H9 (cell line): ENCODE measurements around the gene RPS19BP1. TPM values are rescaled to one million over a fixed set of nuclear protein-coding genes. Genes with fewer than 3 reads are reported as not detected.

Source experiments
- DNase-seq: peaks from one replicate; pipeline ENCODE4 v3.0.0-alpha.2; 2017
- H2AFZ ChIP-seq: one replicate; pipeline ENCODE4 v1.6.1; 2013; ENCODE audit warnings: mild to moderate bottlenecking, low read length, control low read depth, moderate library complexity
- H2AK5ac ChIP-seq: 2 replicates; pipeline ENCODE4 v1.6.1; 2013; ENCODE audit warnings: low read length, control low read depth, mixed read lengths; ENCODE audit not compliant: insufficient read length
- H2BK120ac ChIP-seq: one replicate; pipeline ENCODE4 v1.6.1; 2013; ENCODE audit warnings: low read depth, mild to moderate bottlenecking, low read length, control low read depth, inconsistent platforms; ENCODE audit not compliant: poor library complexity, severe bottlenecking
- H2BK12ac ChIP-seq: 2 replicates; pipeline ENCODE4 v1.6.1; 2013; ENCODE audit warnings: low read length, control low read depth, mixed read lengths, low read depth; ENCODE audit not compliant: insufficient read length
- H2BK15ac ChIP-seq: 2 replicates; pipeline ENCODE4 v1.6.1; 2013; ENCODE audit warnings: low read depth, low read length, control low read depth
- H2BK20ac ChIP-seq: one replicate; pipeline ENCODE4 v1.6.1; 2013; ENCODE audit warnings: low read depth, mild to moderate bottlenecking, low read length, control low read depth, inconsistent platforms; ENCODE audit not compliant: poor library complexity, severe bottlenecking
- H2BK5ac ChIP-seq: 2 replicates; pipeline ENCODE4 v1.6.1; 2013; ENCODE audit warnings: low read length, control low read depth, mixed read lengths; ENCODE audit not compliant: insufficient read length
- H3K14ac ChIP-seq: 2 replicates; pipeline ENCODE4 v1.6.1; 2013; ENCODE audit warnings: low read length, control low read depth; ENCODE audit not compliant: insufficient read depth
- H3K18ac ChIP-seq: 2 replicates; pipeline ENCODE4 v1.6.1; 2013; ENCODE audit warnings: low read depth, mild to moderate bottlenecking, mixed read lengths, low read length, control low read depth; ENCODE audit not compliant: insufficient read length
- H3K23ac ChIP-seq: 2 replicates; pipeline ENCODE4 v1.6.1; 2013; ENCODE audit warnings: low read length, control low read depth, mixed read lengths, low read depth; ENCODE audit not compliant: insufficient read length
- H3K23me2 ChIP-seq: 2 replicates; pipeline ENCODE4 v1.6.1; 2013; ENCODE audit warnings: low read depth, mild to moderate bottlenecking, mixed read lengths, low read length, control low read depth; ENCODE audit not compliant: insufficient read length, poor library complexity, severe bottlenecking
- H3K27ac ChIP-seq: 2 replicates; pipeline ENCODE4 v1.5.1; 2013; ENCODE audit warnings: low read length, control low read depth, mixed read lengths, low read depth; ENCODE audit not compliant: insufficient read length
- H3K27me3 ChIP-seq: 2 replicates; pipeline ENCODE4 v1.6.1; 2013; ENCODE audit warnings: low read length, control low read depth, inconsistent platforms; ENCODE audit not compliant: insufficient read depth
- H3K4ac ChIP-seq: 2 replicates; pipeline ENCODE4 v1.6.1; 2013; ENCODE audit warnings: low read depth, mild to moderate bottlenecking, control low read depth, inconsistent platforms, low read length, moderate library complexity
- H3K4me1 ChIP-seq: 2 replicates; pipeline ENCODE4 v1.6.1; 2013; ENCODE audit warnings: low read length, control low read depth, inconsistent platforms; ENCODE audit not compliant: insufficient read depth
- H3K4me2 ChIP-seq: 2 replicates; pipeline ENCODE4 v1.6.1; 2013; ENCODE audit warnings: low read length, control low read depth, mixed read lengths; ENCODE audit not compliant: insufficient read length, insufficient read depth
- H3K56ac ChIP-seq: 2 replicates; pipeline ENCODE4 v1.6.1; 2013; ENCODE audit warnings: low read depth, mild to moderate bottlenecking, mixed read lengths, low read length, control low read depth; ENCODE audit not compliant: insufficient read length
- H3K79me1 ChIP-seq: 2 replicates; pipeline ENCODE4 v1.6.1; 2013; ENCODE audit warnings: low read depth, mild to moderate bottlenecking, moderate library complexity, low read length, control low read depth, inconsistent platforms; ENCODE audit not compliant: insufficient read depth, poor library complexity, severe bottlenecking
- H3K79me2 ChIP-seq: 2 replicates; pipeline ENCODE4 v1.6.1; 2013; ENCODE audit warnings: low read length, control low read depth, inconsistent platforms; ENCODE audit not compliant: insufficient read depth
- H3K9ac ChIP-seq: 2 replicates; pipeline ENCODE4 v1.6.1; 2013; ENCODE audit warnings: low read length, control low read depth, mixed read lengths; ENCODE audit not compliant: insufficient read length; ENCODE audit errors: extremely low read depth
- H3K9me3 ChIP-seq: one replicate; pipeline ENCODE4 v1.6.1; 2013; ENCODE audit warnings: low read depth, low read length, inconsistent platforms; ENCODE audit not compliant: control insufficient read depth
- H3T11ph ChIP-seq: one replicate; pipeline ENCODE4 v1.6.1; 2013; ENCODE audit warnings: mild to moderate bottlenecking, low read length, control low read depth, inconsistent platforms
- H4K20me1 ChIP-seq: one replicate; pipeline ENCODE4 v1.6.1; 2013; ENCODE audit not compliant: control insufficient read depth, insufficient read length, insufficient read depth
- H4K5ac ChIP-seq: 2 replicates; pipeline ENCODE4 v1.6.1; 2013; ENCODE audit warnings: low read depth, mild to moderate bottlenecking, mixed read lengths, low read length, control low read depth; ENCODE audit not compliant: insufficient read length
- H4K8ac ChIP-seq: replicated peaks from 2 replicates; pipeline ENCODE4 v1.6.1; 2013; ENCODE audit warnings: low read length, control low read depth, mixed read lengths, low read depth; ENCODE audit not compliant: insufficient read length
- H4K91ac ChIP-seq: 2 replicates; pipeline ENCODE4 v1.6.1; 2013; ENCODE audit warnings: low read depth, mild to moderate bottlenecking, moderate library complexity, mixed read lengths, low read length, control low read depth; ENCODE audit not compliant: insufficient read length
- H3K27ac Mint-ChIP-seq, 3 experiments: 2 replicates in 2 of 3; 3 replicates in 1 of 3; pipeline ENCODE4 v1.8.0; 2020 to 2021; ENCODE audit warnings: mixed read lengths in 3 of 3, mild to moderate bottlenecking in 1 of 3, moderate library complexity in 1 of 3
- H3K27me3 Mint-ChIP-seq: 2 replicates; pipeline ENCODE4 v1.8.0; 2021; ENCODE audit warnings: low read depth, mild to moderate bottlenecking, moderate library complexity, mixed read lengths
- H3K36me3 Mint-ChIP-seq, 3 experiments: 2 replicates in 2 of 3; 3 replicates in 1 of 3; pipeline ENCODE4 v1.8.0; 2020 to 2021; ENCODE audit warnings: low read depth in 3 of 3, mixed read lengths in 3 of 3; ENCODE audit not compliant: insufficient read depth in 1 of 3
- H3K4me1 Mint-ChIP-seq, 2 experiments: 2 replicates each; pipeline ENCODE4 v1.8.0; 2020; ENCODE audit warnings: mixed read lengths in 2 of 2
- H3K4me3 Mint-ChIP-seq, 2 experiments: 2 replicates in 1 of 2; 3 replicates in 1 of 2; pipeline ENCODE4 v1.8.0; 2020 to 2021; ENCODE audit warnings: mild to moderate bottlenecking in 2 of 2, mixed read lengths in 2 of 2, moderate library complexity in 1 of 2
- H3K9me3 Mint-ChIP-seq, 2 experiments: 2 replicates in 1 of 2; 3 replicates in 1 of 2; pipeline ENCODE4 v1.8.0; 2020; ENCODE audit warnings: mild to moderate bottlenecking in 2 of 2, mixed read lengths in 2 of 2, moderate library complexity in 1 of 2
- WGBS: extraction: QIAGEN DNeasy Blood & Tissue Kit; methylation state at CpG from one replicate; pipeline ENCODE4 v1.1.7; 2013; ENCODE audit warnings: missing lambda C conversion rate, low lambda C conversion rate, mixed read lengths; ENCODE audit not compliant: insufficient read length; ENCODE audit errors: extremely low coverage; 5-methylcytosine and 5-hydroxymethylcytosine counted together
- total RNA-seq: library from RNA; stranded (reverse); gene quantifications from 2 replicates; pipeline ENCODE4 v1.2.1, GENCODE V29; 2021
- TF ChIP-seq, protein P1 (sequence below): fragments of 200-600 bp; sonication (generic); conservative IDR thresholded peaks from 3 replicates; pipeline ENCODE4 v1.8.0; 2021; ENCODE audit warnings: antibody characterized with exemption, mild to moderate bottlenecking

RPS19BP1 gene
- total RNA-seq, 1 experiment from 2014 or later, result 65.0 TPM

DNA sequence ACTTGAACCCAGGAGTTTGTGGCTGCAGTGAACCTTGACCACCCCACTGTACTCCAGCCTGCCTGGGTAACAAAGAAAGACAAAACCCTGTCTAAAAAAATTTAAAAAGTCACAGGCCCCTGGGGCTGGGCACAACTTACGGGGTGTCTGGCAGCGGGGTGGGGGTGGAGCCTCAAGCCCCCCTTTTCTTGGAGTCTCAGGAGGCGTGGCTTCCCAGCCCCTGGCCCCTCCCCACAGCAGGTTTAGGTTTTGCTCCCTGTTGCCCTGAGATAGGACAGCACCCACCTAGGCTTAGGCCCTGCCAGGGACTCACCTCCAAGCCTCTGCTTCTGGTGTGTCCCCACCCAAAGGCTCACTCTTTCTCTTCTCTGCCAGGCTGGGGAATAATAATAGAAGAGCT, 53.3 kb downstream of the RPS19BP1 start:
- Histone ChIP-seq H3K23ac (no peak overlapping the region), H2BK15ac (no peak overlapping the region), H4K8ac (no peak overlapping the region), H2AK5ac (no peak overlapping the region), H2BK5ac (no peak overlapping the region), H2BK120ac (no peak overlapping the region), H3K27me3 (no peaks in the 10 kb centered on the region), H3K27ac (no peak overlapping the region), H3K18ac (no peak overlapping the region), H2AFZ (no peak overlapping the region), H3K23me2 (no peaks in the 10 kb centered on the region), H3K4me1 (no peaks in the 10 kb centered on the region; the same call in 1 of the 2 replicates), H3K9ac (no peak overlapping the region), H3K4ac (no peak overlapping the region), H2BK20ac (no peak overlapping the region), H4K20me1 (no peaks in the 10 kb centered on the region), H2BK12ac (no peak overlapping the region), H3K79me1 (no peaks in the 10 kb centered on the region), H4K5ac (no peak overlapping the region), H3K14ac (no peak overlapping the region), H3K9me3 (no peaks in the 10 kb centered on the region), H3T11ph (no peak overlapping the region), H3K4me2 (no peak overlapping the region), H3K79me2 (no peaks in the 10 kb centered on the region), H3K56ac (no peak overlapping the region), H4K91ac (no peak overlapping the region)
- WGBS, result no CpG with 5 or more reads among the region's 3 CpGs
- Mint-ChIP-seq H3K4me3 (no peak overlapping the region), H3K4me1 (peaks cover 16 to 23% of the 10 kb centered on the region in 2 experiments), H3K27ac (no peak overlapping the region; a peak in 1 of 7 replicates), H3K27me3 (peaks cover 34% of the 10 kb centered on the region), H3K9me3 (no peaks in the 10 kb centered on the region), H3K36me3 (no peaks in the 10 kb centered on the region)
- DNase-seq, result no peak
- TF ChIP-seq, protein P1, sequence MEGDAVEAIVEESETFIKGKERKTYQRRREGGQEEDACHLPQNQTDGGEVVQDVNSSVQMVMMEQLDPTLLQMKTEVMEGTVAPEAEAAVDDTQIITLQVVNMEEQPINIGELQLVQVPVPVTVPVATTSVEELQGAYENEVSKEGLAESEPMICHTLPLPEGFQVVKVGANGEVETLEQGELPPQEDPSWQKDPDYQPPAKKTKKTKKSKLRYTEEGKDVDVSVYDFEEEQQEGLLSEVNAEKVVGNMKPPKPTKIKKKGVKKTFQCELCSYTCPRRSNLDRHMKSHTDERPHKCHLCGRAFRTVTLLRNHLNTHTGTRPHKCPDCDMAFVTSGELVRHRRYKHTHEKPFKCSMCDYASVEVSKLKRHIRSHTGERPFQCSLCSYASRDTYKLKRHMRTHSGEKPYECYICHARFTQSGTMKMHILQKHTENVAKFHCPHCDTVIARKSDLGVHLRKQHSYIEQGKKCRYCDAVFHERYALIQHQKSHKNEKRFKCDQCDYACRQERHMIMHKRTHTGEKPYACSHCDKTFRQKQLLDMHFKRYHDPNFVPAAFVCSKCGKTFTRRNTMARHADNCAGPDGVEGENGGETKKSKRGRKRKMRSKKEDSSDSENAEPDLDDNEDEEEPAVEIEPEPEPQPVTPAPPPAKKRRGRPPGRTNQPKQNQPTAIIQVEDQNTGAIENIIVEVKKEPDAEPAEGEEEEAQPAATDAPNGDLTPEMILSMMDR, result no peak

Other genes starting within 250 kb of the RPS19BP1 start
- 2,830 and 2,855 TPM in 2 replicates for gene RPL3, start 213.1 kb downstream of the RPS19BP1 start, total RNA-seq
- 13.2 and 14.3 TPM in 2 replicates for gene SYNGR1, start 182.8 kb downstream of the RPS19BP1 start, total RNA-seq
- gene TAB1, start 133.0 kb downstream of the RPS19BP1 start, total RNA-seq, result 16.6 and 20.3 TPM in 2 replicates
- gene MGAT3, start 75.7 kb downstream of the RPS19BP1 start, total RNA-seq, result 4.7 and 5.0 TPM in 2 replicates
- 32.6 and 34.7 TPM in 2 replicates for gene MIEF1, start 30.5 kb downstream of the RPS19BP1 start, total RNA-seq
- gene ATF4, start 12.2 kb downstream of the RPS19BP1 start, total RNA-seq, result 455 TPM in 2 replicates
- 0.50 and 0.53 TPM in 2 replicates for gene CACNA1I, start 38.0 kb upstream of the RPS19BP1 start, total RNA-seq